Epithelial cell of esophagus (primary cell): ENCODE measurements around the gene MICAL3.

Source experiments
- DNase-seq: peaks from one replicate; pipeline ENCODE4 v3.0.0; 2010; ENCODE audit warnings: low read depth
- H3K4me3 ChIP-seq: 2 replicates; pipeline ENCODE4 v1.5.1; 2011; ENCODE audit warnings: mild to moderate bottlenecking, low read length, control low read depth
- CTCF ChIP-seq: IDR thresholded peaks from 2 replicates; pipeline ENCODE4 v1.5.1; 2011; ENCODE audit warnings: low read depth, mild to moderate bottlenecking, low read length, control low read depth, inconsistent platforms; ENCODE audit not compliant: insufficient read depth; ENCODE audit errors: missing control alignments

MICAL3 gene

DNA sequence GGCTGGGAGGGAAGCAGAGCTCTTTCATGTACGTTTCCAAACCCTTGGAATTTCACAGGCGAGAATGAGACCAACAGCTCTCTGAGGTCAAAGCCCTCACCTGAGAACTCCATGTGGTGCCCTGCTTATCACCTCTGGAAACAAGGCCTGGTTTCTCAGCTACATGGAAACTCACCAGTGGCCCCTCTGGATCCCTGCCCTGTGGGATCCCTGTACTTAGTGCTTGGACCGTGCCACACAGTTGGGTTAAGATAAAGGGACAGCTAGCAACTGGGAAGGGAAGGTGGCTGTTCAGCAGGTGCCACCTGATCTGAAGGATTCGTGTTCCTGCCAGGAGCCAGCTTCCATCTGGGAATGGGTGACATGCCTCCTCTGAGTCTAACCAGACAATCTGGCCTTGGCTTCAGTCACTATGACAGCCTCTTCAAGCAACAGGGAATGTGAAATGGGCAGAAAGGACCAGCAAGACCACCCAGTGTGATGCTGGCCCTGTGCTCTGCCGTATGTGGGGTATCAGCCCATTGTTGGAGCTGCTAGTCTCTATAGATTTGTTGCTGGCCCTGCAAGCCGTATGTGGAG, 195.8 kb downstream of the MICAL3 start:
- no peak for DNase-seq
- H3K4me3 ChIP-seq: no peak overlapping the region
- TF ChIP-seq CTCF: no peak

DNA sequence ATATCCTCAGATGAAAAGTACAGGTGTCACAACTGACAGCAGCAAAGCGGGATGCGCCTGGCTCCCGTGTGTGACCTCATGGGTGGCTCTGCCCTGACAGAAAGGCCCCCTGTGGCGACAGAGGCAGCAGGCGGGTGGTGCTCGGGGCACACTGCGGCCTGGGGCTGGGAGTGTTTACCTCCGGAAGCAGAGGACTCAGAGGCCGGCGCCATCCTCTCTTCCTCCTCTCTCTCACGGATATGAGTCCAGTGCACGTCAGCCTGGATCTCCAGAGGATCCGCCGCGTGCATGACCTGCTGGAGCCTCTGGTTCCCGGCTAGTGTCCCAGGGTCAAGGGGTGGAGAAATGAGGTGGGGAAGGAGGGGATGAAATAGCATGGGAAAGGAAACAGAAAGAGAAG, 196.9 kb downstream of the MICAL3 start:
- no peak for TF ChIP-seq CTCF

GRCh38 chr22:17825876-17826550, 198.3 kb downstream of the MICAL3 start:
- no peak overlapping the region for H3K4me3 ChIP-seq
- DNase-seq: no peak
- no peak for TF ChIP-seq CTCF

More for the DNA sequence above, 196.9 kb downstream of the MICAL3 start:
- DNase-seq: no peak
- no peak overlapping the region for H3K4me3 ChIP-seq

GRCh38 chr22:17824457-17824856, 199.9 kb downstream of the MICAL3 start:
- no peak overlapping the region for H3K4me3 ChIP-seq
- no peak for TF ChIP-seq CTCF
- DNase-seq: no peak

DNA sequence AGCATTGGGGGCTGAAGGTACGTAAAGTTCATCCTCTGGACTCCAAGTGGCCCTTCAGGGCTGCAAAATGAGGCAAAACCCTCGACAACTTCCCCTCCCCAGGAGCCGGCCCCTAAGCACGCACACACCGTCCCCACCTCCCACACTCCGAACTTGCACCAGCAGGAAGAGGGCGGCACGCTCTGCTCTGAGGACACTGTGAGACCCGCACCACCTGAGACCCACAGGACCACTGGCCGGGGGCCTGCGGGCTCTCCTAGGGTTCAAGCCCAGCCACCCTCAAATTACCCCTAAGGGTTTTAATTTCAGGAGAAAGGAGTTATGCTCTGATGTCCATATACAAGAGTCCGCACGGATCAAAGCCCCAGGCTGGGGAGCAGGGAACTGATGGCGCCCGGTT, 200.4 kb downstream of the MICAL3 start:
- no peak for TF ChIP-seq CTCF
- no peak overlapping the region for H3K4me3 ChIP-seq
- DNase-seq: no peak

GRCh38 chr22:17823226-17823625, 201.1 kb downstream of the MICAL3 start:
- H3K4me3 ChIP-seq: no peak overlapping the region
- TF ChIP-seq CTCF: no peak
- DNase-seq: no peak

GRCh38 chr22:17822087-17822486, 202.3 kb downstream of the MICAL3 start:
- DNase-seq: no peak
- no peak for TF ChIP-seq CTCF
- H3K4me3 ChIP-seq: no peak overlapping the region
